ENCODE results near the gene MRGPRF.

Gene MRGPRF

GRCh38 chr11:68997995-68998348, 15.1 kb downstream of the MRGPRF start:
- Histone ChIP-seq H3K79me2 (ENCODE audit: insufficient read depth, low read depth) (no peaks in the 10 kb centered on the region), H2AFZ (ENCODE audit: low read depth) (no peak overlapping the region), H4K20me1 (ENCODE audit: insufficient read depth) (no peaks in the 10 kb centered on the region), H3K4me1 (ENCODE audit: low read depth, poor library complexity, severe bottlenecking) (no peaks in the 10 kb centered on the region), H3K36me3 (ENCODE audit: insufficient read depth) (no peaks in the 10 kb centered on the region), H3K27me3 (ENCODE audit: insufficient read depth, low read depth) (peaks cover 40% of the 10 kb centered on the region; the same call in 1 of the 2 replicates), H3K9ac (no peak overlapping the region), H3K27ac (no peak overlapping the region), H3K4me3 (IDR thresholded peaks at IDR 0.05; ENCODE audit: insufficient read depth, low read depth, low read length) (no peak overlapping the region), H3K4me2 (no peak overlapping the region)
- TF ChIP-seq CTCF (conservative IDR thresholded peaks at IDR 0.05; ENCODE audit: low read depth, low read length) = no peak

GRCh38 chr11:68997124-68997994, 15.7 kb downstream of the MRGPRF start:
- H2AFZ ChIP-seq (ENCODE audit: low read depth) = no peak overlapping the region
- no peaks in the 10 kb centered on the region for H4K20me1 ChIP-seq (ENCODE audit: insufficient read depth)

GRCh38 chr11:68996376-68997123, 16.5 kb downstream of the MRGPRF start:
- Histone ChIP-seq H3K36me3 (ENCODE audit: insufficient read depth) (no peaks in the 10 kb centered on the region), H3K4me3 (IDR thresholded peaks at IDR 0.05; ENCODE audit: insufficient read depth, low read depth, low read length) (no peak overlapping the region), H2AFZ (ENCODE audit: low read depth) (no peak overlapping the region), H3K9ac (no peak overlapping the region), H3K27me3 (ENCODE audit: insufficient read depth, low read depth) (peaks cover 27% of the 10 kb centered on the region; the same call in 1 of the 2 replicates), H3K4me1 (ENCODE audit: low read depth, poor library complexity, severe bottlenecking) (no peaks in the 10 kb centered on the region), H3K27ac (no peak overlapping the region), H4K20me1 (ENCODE audit: insufficient read depth) (no peaks in the 10 kb centered on the region), H3K4me2 (no peak overlapping the region), H3K79me2 (ENCODE audit: insufficient read depth, low read depth) (no peaks in the 10 kb centered on the region)
- TF ChIP-seq CTCF (conservative IDR thresholded peaks at IDR 0.05; ENCODE audit: low read depth, low read length) = no peak

More at GRCh38 chr11:68997124-68997994, 15.7 kb downstream of the MRGPRF start:
- no peak overlapping the region for H3K4me2 ChIP-seq
- no peaks in the 10 kb centered on the region for H3K79me2 ChIP-seq (ENCODE audit: insufficient read depth, low read depth)
- no peak overlapping the region for H3K9ac ChIP-seq
- H3K4me3 ChIP-seq (IDR thresholded peaks at IDR 0.05; ENCODE audit: insufficient read depth, low read depth, low read length) = no peak overlapping the region
- no peak overlapping the region for H3K27ac ChIP-seq
- H3K4me1 ChIP-seq (ENCODE audit: low read depth, poor library complexity, severe bottlenecking) = no peaks in the 10 kb centered on the region
- peaks cover 34% of the 10 kb centered on the region; the same call in 1 of the 2 replicates for H3K27me3 ChIP-seq (ENCODE audit: insufficient read depth, low read depth)
- TF ChIP-seq CTCF (conservative IDR thresholded peaks at IDR 0.05; ENCODE audit: low read depth, low read length) = no peak
- H3K36me3 ChIP-seq (ENCODE audit: insufficient read depth) = no peaks in the 10 kb centered on the region

- no peak for TF ChIP-seq CTCF (conservative IDR thresholded peaks at IDR 0.05; ENCODE audit: low read depth, low read length)
- Histone ChIP-seq H3K4me2 (no peak overlapping the region), H4K20me1 (ENCODE audit: insufficient read depth) (no peaks in the 10 kb centered on the region), H3K27me3 (ENCODE audit: insufficient read depth, low read depth) (peaks cover 27% of the 10 kb centered on the region; the same call in 1 of the 2 replicates), H3K4me1 (ENCODE audit: low read depth, poor library complexity, severe bottlenecking) (no peaks in the 10 kb centered on the region), H3K79me2 (ENCODE audit: insufficient read depth, low read depth) (no peaks in the 10 kb centered on the region), H3K9ac (no peak overlapping the region), H3K27ac (no peak overlapping the region), H3K4me3 (IDR thresholded peaks at IDR 0.05; ENCODE audit: insufficient read depth, low read depth, low read length) (no peak overlapping the region), H2AFZ (ENCODE audit: low read depth) (no peak overlapping the region), H3K36me3 (ENCODE audit: insufficient read depth) (no peaks in the 10 kb centered on the region)
Observed at GRCh38 chr11:68994894-68995285, 18.2 kb downstream of the MRGPRF start.
